T-cell (primary cell): ENCODE measurements around the gene NPR2. TPM values are rescaled to one million over a fixed set of nuclear protein-coding genes. Genes with fewer than 3 reads are reported as not detected.

Source experiments
- ATAC-seq, 4 experiments: fragments of 200-7000 bp in 3 of 4; fragments of 150-1000 bp in 1 of 4; cut with Tn5 transposase; replicated peaks in 1 of 4; 1 replicate in 3 of 4; 2 replicates in 1 of 4; pipeline ENCODE4 v1.10.0; 2021; ENCODE audit warnings: moderate library complexity in 3 of 4, mild to moderate bottlenecking in 2 of 4, moderate number of reproducible peaks in 1 of 4
- CTCF ChIA-PET, 2 donors: fragments of 300-600 bp; sonication (Branson Sonifier 250); formaldehyde crosslinking; loops; one replicate each; lab custom pipeline; 2022; ENCODE audit warnings: antibody characterized with exemption in 2 of 2; lab: Charles Lee
- POLR2A ChIA-PET, 2 donors: fragments of 300-600 bp; sonication (Branson Sonifier 250); formaldehyde crosslinking; loops; one replicate each; lab custom pipeline; 2022; ENCODE audit warnings: antibody characterized with exemption in 2 of 2; lab: Charles Lee
- DNase-seq, 35 experiments: peaks; one replicate each; pipeline versions ENCODE4 v3.0.0 to v3.0.0-alpha.2; 2013 to 2023
- H3K27ac ChIP-seq: one replicate; pipeline ENCODE4 v1.5.1; 2013; ENCODE audit warnings: low read length
- H3K27me3 ChIP-seq, 2 experiments: replicated peaks in 1 of 2; 1 replicate in 1 of 2; 2 replicates in 1 of 2; pipeline versions ENCODE4 v1.6.1 to v1.7.0; 2013; ENCODE audit warnings: low read length in 1 of 2, mixed read lengths in 1 of 2; ENCODE audit not compliant: control insufficient read depth in 2 of 2, insufficient read depth in 2 of 2; ENCODE audit errors: extremely low read depth in 1 of 2
- H3K36me3 ChIP-seq, 2 donors: 1 replicate in 1 of 2; 2 replicates in 1 of 2; pipeline versions ENCODE4 v1.6.1 to v1.7.0; 2013; ENCODE audit warnings: low read length in 1 of 2; ENCODE audit not compliant: control insufficient read depth in 2 of 2, insufficient read depth in 1 of 2; ENCODE audit errors: extremely low read depth in 1 of 2
- H3K4me1 ChIP-seq, 2 experiments: 1 replicate in 1 of 2; 2 replicates in 1 of 2; pipeline versions ENCODE4 v1.6.1 to v1.7.0; 2013; ENCODE audit warnings: low read length in 2 of 2, mixed read lengths in 1 of 2; ENCODE audit not compliant: insufficient read depth in 2 of 2, control insufficient read depth in 1 of 2; ENCODE audit errors: extremely low read depth in 1 of 2
- H3K4me3 ChIP-seq, 2 donors: 1 replicate in 1 of 2; 2 replicates in 1 of 2; pipeline versions ENCODE4 v1.5.1 to v1.7.0; 2013; ENCODE audit warnings: mild to moderate bottlenecking in 2 of 2, low read length in 1 of 2, moderate library complexity in 1 of 2; ENCODE audit not compliant: control insufficient read depth in 1 of 2; ENCODE audit errors: extremely low read depth in 1 of 2
- H3K9me3 ChIP-seq: 2 replicates; pipeline ENCODE4 v1.7.0; 2013
- H3K27ac Mint-ChIP-seq, 2 donors: one replicate each; pipeline ENCODE4 v1.8.0; 2020 to 2021; ENCODE audit warnings: mild to moderate bottlenecking in 2 of 2, mixed read lengths in 2 of 2
- H3K27me3 Mint-ChIP-seq, 2 donors: one replicate each; pipeline ENCODE4 v1.8.0; 2021 to 2022; ENCODE audit warnings: mixed read lengths in 2 of 2
- H3K36me3 Mint-ChIP-seq: one replicate; pipeline ENCODE4 v1.8.0; 2021; ENCODE audit warnings: mixed read lengths
- H3K4me1 Mint-ChIP-seq, 3 donors: one replicate each; pipeline ENCODE4 v1.8.0; 2020 to 2022; ENCODE audit warnings: mixed read lengths in 3 of 3, mild to moderate bottlenecking in 1 of 3
- H3K4me3 Mint-ChIP-seq, 3 donors: one replicate each; pipeline ENCODE4 v1.8.0; 2020 to 2022; ENCODE audit warnings: mild to moderate bottlenecking in 3 of 3, mixed read lengths in 3 of 3, moderate library complexity in 3 of 3
- H3K9me3 Mint-ChIP-seq, 3 donors: one replicate each; pipeline ENCODE4 v1.8.0; 2020 to 2022; ENCODE audit warnings: mixed read lengths in 3 of 3
- WGBS: methylation state at CpG from one replicate; pipeline ENCODE4 v1.1.5; 2013; ENCODE audit warnings: missing lambda C conversion rate; ENCODE audit not compliant: insufficient coverage; 5-methylcytosine and 5-hydroxymethylcytosine counted together
- total RNA-seq, 35 experiments: library from RNA in 6 of 35; stranded (reverse) in 6 of 35; fragments of 120-200 nt in 1 of 35; gene quantifications; one replicate each; pipeline versions ENCODE4 v1.2.1 to v1.2.4 and lab custom pipeline; 2013 to 2026

The NPR2 gene
- total RNA-seq, 5 donors from 2014 or later (not counting 1 experiment from before 2014, with no cell fraction given), result 5.9 to 10.9 (median 10.5) TPM

DNA sequence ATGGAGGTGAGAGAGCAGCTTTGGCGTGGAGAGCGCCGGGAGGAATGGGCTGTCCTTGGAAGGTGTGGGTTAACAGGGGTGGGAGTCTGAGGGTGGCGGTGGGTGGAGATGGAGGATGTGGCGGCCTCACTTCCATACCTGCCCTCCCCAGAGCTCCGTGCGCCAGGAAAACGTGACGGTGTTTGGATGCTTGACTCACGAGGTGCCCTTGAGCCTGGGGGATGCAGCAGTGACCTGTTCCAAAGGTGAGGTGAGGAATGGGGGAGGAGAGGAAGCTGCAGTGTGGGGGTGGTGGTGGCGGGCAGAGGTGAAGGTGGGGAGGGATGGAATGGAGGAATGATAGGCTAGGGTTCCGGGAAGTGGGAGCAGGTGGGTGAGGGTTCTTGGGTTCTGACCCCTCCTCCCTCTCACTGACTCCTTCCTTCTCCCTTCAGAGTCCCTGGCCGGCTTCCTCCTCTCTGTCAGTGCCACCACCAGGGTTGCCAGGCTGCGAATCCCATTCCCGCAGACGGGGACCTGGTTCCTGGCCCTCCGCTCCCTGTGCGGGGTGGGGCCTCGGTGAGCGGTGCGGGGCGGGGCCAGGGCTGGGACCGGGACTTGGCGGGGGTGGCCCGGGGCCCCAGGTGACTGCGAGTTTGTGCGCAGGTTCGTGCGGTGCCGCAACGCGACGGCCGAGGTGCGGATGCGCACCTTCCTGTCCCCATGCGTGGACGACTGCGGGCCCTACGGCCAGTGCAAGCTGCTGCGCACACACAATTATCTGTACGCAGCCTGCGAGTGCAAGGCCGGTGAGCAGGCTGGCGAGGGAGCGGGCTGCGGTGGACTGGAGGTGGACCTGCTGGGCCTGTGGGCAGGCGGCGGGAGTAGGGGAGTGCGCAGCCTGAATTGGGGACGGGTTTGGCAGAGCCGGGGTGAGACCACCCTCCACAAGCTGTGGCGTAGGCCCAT is 54.7 kb downstream of the NPR2 start:
- Mint-ChIP-seq H3K36me3 (peaks cover 15% of the 10 kb centered on the region), H3K4me1 (peaks cover 26 to 37% (median 30%) of the 10 kb centered on the region in 3 donors), H3K4me3 (peak overlapping the region in 1 of 3 donors; percentile 58), H3K27ac (peak overlapping the region; percentile 61 to 80), H3K27me3 (no peaks in the 10 kb centered on the region), H3K9me3 (no peaks in the 10 kb centered on the region)
- ATAC-seq, result no peak
- Histone ChIP-seq H3K36me3 (peaks cover 0 to 6% of the 10 kb centered on the region in 2 donors), H3K4me1 (peaks cover 20 to 27% of the 10 kb centered on the region in 2 experiments), H3K9me3 (no peaks in the 10 kb centered on the region), H3K27ac (no peak overlapping the region), H3K27me3 (no peaks in the 10 kb centered on the region), H3K4me3 (peak overlapping the region in 1 of 2 donors; percentile 2)
- ChIA-PET CTCF (no interaction called here), POLR2A (interaction anchor here in 1 of 2 donors (0.9 kb wide), 1 partner anchor 34 kb away, joined by 3 read pairs; the partner anchor contains the start of gene SPAG8)
- DNase-seq, result peak in 1 of 35 experiments; percentile 9
- WGBS, result 80% methylated on average over 49 of the region's 53 CpGs

GRCh38 chr9:35847792-35848572 is 56.6 kb downstream of the NPR2 start:
- no peak for ATAC-seq
- WGBS, result no CpG with 5 or more reads among the region's 4 CpGs
- H3K27me3 ChIP-seq, result no peaks in the 10 kb centered on the region

GRCh38 chr9:35852267-35852815 is 61.0 kb downstream of the NPR2 start:
- peaks cover 10% of the 10 kb centered on the region for H3K36me3 Mint-ChIP-seq
- H3K4me1 Mint-ChIP-seq, result peaks cover 0 to 7% (median 3%) of the 10 kb centered on the region in 3 donors
- no peak for ATAC-seq
- ChIA-PET CTCF (interaction anchor here in 1 of 2 donors (0.5 to 0.6 kb wide), 3 partner anchors 28 to 398 kb away, joined by 4 to 6 read pairs (median 5); no protein-coding TSS in a partner anchor), POLR2A (no interaction called here)
- no peaks in the 10 kb centered on the region for H3K36me3 ChIP-seq
- peaks cover 0 to 1% of the 10 kb centered on the region in 2 donors for H3K27me3 Mint-ChIP-seq
- H3K4me3 ChIP-seq, result no peak overlapping the region
- H3K27me3 ChIP-seq, result no peaks in the 10 kb centered on the region
- H3K4me3 Mint-ChIP-seq, result no peak overlapping the region
- H3K9me3 Mint-ChIP-seq, result no peaks in the 10 kb centered on the region
- WGBS, result 78% methylated on average over 1 of the region's 2 CpGs
- no peaks in the 10 kb centered on the region for H3K4me1 ChIP-seq
- no peak overlapping the region for H3K27ac ChIP-seq
- H3K9me3 ChIP-seq, result no peaks in the 10 kb centered on the region
- H3K27ac Mint-ChIP-seq, result no peak overlapping the region
- DNase-seq, result no peak

More at GRCh38 chr9:35847792-35848572, 56.6 kb downstream of the NPR2 start:
- ChIA-PET POLR2A (no interaction called here), CTCF (interaction anchor here (0.8 to 1.0 kb wide), 2 partner anchors 14 to 34 kb away, joined by 3 read pairs; no protein-coding TSS in a partner anchor)
- Histone ChIP-seq H3K4me1 (peaks cover 20 to 27% of the 10 kb centered on the region in 2 experiments), H3K27ac (no peak overlapping the region), H3K36me3 (peaks cover 0 to 6% of the 10 kb centered on the region in 2 donors), H3K4me3 (no peak overlapping the region), H3K9me3 (no peaks in the 10 kb centered on the region)
- Mint-ChIP-seq H3K4me3 (peak overlapping the region in 1 of 3 donors; percentile 37), H3K4me1 (peaks cover 26 to 37% (median 30%) of the 10 kb centered on the region in 3 donors), H3K9me3 (no peaks in the 10 kb centered on the region), H3K36me3 (peaks cover 15% of the 10 kb centered on the region), H3K27me3 (no peaks in the 10 kb centered on the region), H3K27ac (no peak overlapping the region)
- DNase-seq, result no peak

DNA sequence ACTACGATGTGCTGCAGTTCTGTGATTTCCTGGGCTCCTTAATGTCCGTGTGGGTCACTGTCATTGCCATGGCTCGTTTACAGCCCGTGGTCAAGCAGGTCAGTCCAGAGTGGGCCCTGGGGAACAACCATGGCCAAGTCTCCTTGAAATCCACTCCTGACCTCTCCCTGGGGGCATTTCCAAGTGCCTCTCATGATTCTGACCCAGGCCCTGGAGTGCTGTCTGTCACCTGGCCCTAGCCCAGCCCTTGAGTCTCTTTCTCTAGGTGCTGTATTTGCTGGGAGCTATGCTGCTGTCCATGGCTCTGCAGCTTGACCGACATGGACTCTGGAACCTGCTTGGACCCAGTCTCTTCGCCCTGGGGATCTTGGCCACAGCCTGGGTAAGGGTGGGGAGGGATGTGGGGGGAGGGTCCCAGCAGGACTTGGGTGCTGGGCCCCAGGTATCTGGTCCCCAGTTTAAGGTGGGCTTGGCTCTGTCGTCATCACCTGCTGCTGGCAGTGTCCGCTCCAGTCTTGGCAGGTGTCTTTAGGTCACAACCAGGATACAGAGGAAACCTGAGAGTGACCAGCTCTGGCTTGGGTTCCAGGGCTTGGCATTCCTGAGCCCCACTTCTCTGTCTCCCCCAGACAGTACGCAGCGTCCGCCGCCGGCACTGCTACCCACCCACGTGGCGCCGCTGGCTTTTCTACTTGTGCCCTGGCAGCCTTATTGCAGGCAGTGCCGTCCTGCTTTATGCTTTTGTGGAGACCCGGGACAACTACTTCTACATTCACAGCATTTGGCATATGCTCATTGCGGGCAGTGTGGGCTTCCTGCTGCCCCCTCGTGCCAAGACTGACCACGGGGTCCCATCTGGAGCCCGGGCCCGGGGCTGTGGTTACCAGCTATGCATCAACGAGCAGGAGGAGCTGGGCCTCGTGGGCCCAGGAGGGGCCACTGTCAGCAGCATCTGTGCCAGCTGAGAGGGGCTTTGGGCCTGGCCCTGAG is 61.8 kb downstream of the NPR2 start:
- no peaks in the 10 kb centered on the region for H3K27me3 ChIP-seq
- ChIA-PET CTCF (interaction anchor here in 1 of 2 donors (0.6 kb wide), 2 partner anchors 76 to 398 kb away, joined by 4 to 5 read pairs; no protein-coding TSS in a partner anchor), POLR2A (no interaction called here)
- DNase-seq, result no peak
- 84% methylated on average over 23 of the region's 25 CpGs for WGBS
- H3K9me3 ChIP-seq, result no peaks in the 10 kb centered on the region
- no peak overlapping the region for H3K27ac ChIP-seq
- Mint-ChIP-seq H3K4me1 (peaks cover 0 to under 1% (median 0%) of the 10 kb centered on the region in 3 donors), H3K27ac (no peak overlapping the region), H3K27me3 (peaks cover 0 to 1% of the 10 kb centered on the region in 2 donors), H3K4me3 (no peak overlapping the region), H3K36me3 (peaks cover 2% of the 10 kb centered on the region), H3K9me3 (no peaks in the 10 kb centered on the region)
- no peak overlapping the region for H3K4me3 ChIP-seq
- H3K36me3 ChIP-seq, result no peaks in the 10 kb centered on the region
- no peaks in the 10 kb centered on the region for H3K4me1 ChIP-seq
- ATAC-seq, result no peak

DNA sequence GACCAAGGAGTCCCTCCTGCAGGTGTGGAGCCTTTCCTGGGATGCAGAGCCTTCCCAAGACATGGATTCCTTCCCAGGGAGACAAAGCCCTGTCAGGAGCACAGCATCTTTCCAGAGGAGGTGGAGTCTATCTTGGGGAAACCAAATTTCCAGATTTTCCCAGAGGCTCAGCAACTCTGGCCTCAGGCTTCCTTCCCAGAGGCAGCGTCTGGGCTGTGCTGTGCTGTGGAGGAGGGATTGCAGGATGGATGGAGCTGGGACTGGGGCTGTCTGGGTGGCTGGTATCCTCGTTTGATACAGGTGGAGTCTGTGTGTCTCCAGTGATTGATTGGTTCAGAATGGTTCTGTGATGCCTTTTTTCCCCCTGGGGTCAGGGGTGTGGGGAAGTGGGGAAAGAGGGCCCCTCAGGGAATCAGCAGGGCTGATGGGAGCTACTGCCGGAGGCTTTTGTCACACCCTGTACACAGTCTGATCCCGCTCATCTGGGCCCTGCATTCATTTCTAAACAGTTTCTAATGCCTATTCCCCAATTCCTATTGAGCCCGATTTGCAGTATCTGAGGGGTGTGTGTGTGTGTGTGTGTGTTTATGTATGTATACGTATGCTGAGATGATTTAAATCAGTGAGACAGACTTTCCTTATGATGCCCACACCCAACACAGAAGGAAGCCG is 62.8 kb downstream of the NPR2 start:
- H3K27ac Mint-ChIP-seq, result no peak overlapping the region
- no peak for ATAC-seq
- Histone ChIP-seq H3K4me3 (no peak overlapping the region), H3K4me1 (no peaks in the 10 kb centered on the region), H3K9me3 (no peaks in the 10 kb centered on the region), H3K27ac (no peak overlapping the region), H3K36me3 (no peaks in the 10 kb centered on the region), H3K27me3 (no peaks in the 10 kb centered on the region)
- no peak overlapping the region for H3K4me3 Mint-ChIP-seq
- peaks cover 0 to 1% of the 10 kb centered on the region in 2 donors for H3K27me3 Mint-ChIP-seq
- H3K9me3 Mint-ChIP-seq, result no peaks in the 10 kb centered on the region
- no peak for DNase-seq
- ChIA-PET POLR2A (no interaction called here), CTCF (no interaction called here)
- no peaks in the 10 kb centered on the region for H3K36me3 Mint-ChIP-seq
- 71% methylated on average over 1 of the region's 7 CpGs for WGBS
- peaks cover 0 to 6% (median 4%) of the 10 kb centered on the region in 3 donors for H3K4me1 Mint-ChIP-seq
